DND-41 (cell line): Measurements from ENCODE around the gene MGAT4C.

ENCODE experiments used
- ATAC-seq: fragments of 200-7000 bp; cut with Tn5 transposase; 3 replicates; pipeline ENCODE4 v1.9.1; 2021; ENCODE audit warnings: low read depth; ENCODE audit not compliant: insufficient read depth
- DNase-seq: peaks from one replicate; pipeline ENCODE4 v3.0.0-alpha.2; 2020
- H2AFZ ChIP-seq: 2 replicates; pipeline ENCODE4 v1.6.0; 2012; ENCODE audit warnings: low read depth, low read length
- H3K27ac ChIP-seq: 2 replicates; pipeline ENCODE4 v1.5.1; 2012; ENCODE audit warnings: low read length, inconsistent platforms
- H3K27me3 ChIP-seq: fragments of 200-600 bp; sonication (generic); 2 replicates; pipeline ENCODE4 v1.6.0; 2012; ENCODE audit warnings: low read length, mild to moderate bottlenecking, inconsistent platforms; ENCODE audit not compliant: insufficient read depth, poor library complexity
- H3K36me3 ChIP-seq: 2 replicates; pipeline ENCODE4 v1.5.1; 2012; ENCODE audit warnings: low read length, inconsistent platforms; ENCODE audit not compliant: insufficient read depth
- H3K4me1 ChIP-seq: 2 replicates; pipeline ENCODE4 v1.5.1; 2012; ENCODE audit warnings: mild to moderate bottlenecking, low read length; ENCODE audit not compliant: insufficient read depth
- H3K4me2 ChIP-seq: 2 replicates; pipeline ENCODE4 v1.6.0; 2012; ENCODE audit warnings: mild to moderate bottlenecking, moderate library complexity, low read length, inconsistent platforms; ENCODE audit not compliant: insufficient read depth
- H3K4me3 ChIP-seq, 2 experiments: fragments of 200-600 bp in 1 of 2; shearing (Covaris generic) in 1 of 2; 2 replicates each; pipeline ENCODE4 v1.5.1; 2012 to 2016; ENCODE audit warnings: inconsistent platforms in 2 of 2, low read length in 2 of 2, mild to moderate bottlenecking in 2 of 2, low read depth in 1 of 2, moderate library complexity in 1 of 2
- H3K79me2 ChIP-seq: 2 replicates; pipeline ENCODE4 v1.6.0; 2012; ENCODE audit warnings: low read length, inconsistent platforms; ENCODE audit not compliant: insufficient read depth
- H3K9ac ChIP-seq: 2 replicates; pipeline ENCODE4 v1.6.0; 2012; ENCODE audit warnings: low read depth, mild to moderate bottlenecking, inconsistent platforms, low read length, moderate library complexity
- H3K9me3 ChIP-seq: 2 replicates; pipeline ENCODE4 v1.5.1; 2012; ENCODE audit warnings: low read length, moderate library complexity, mild to moderate bottlenecking, inconsistent platforms; ENCODE audit not compliant: insufficient read depth, severe bottlenecking
- H4K20me1 ChIP-seq: 2 replicates; pipeline ENCODE4 v1.6.0; 2012; ENCODE audit warnings: low read length; ENCODE audit not compliant: insufficient read depth
- EZH2 ChIP-seq: IDR thresholded peaks from 3 replicates; pipeline ENCODE4 v1.6.1; 2012; ENCODE audit warnings: borderline replicate concordance, low read depth, mild to moderate bottlenecking, moderate library complexity, low read length, inconsistent platforms; ENCODE audit not compliant: severe bottlenecking
- TF ChIP-seq, protein P1 (sequence below): IDR thresholded peaks from 2 replicates; pipeline ENCODE4 v1.5.1; 2012; ENCODE audit warnings: borderline replicate concordance, low read length, moderate library complexity, mild to moderate bottlenecking; ENCODE audit not compliant: poor library complexity, severe bottlenecking; ENCODE audit errors: extremely low read depth

Gene MGAT4C

DNA sequence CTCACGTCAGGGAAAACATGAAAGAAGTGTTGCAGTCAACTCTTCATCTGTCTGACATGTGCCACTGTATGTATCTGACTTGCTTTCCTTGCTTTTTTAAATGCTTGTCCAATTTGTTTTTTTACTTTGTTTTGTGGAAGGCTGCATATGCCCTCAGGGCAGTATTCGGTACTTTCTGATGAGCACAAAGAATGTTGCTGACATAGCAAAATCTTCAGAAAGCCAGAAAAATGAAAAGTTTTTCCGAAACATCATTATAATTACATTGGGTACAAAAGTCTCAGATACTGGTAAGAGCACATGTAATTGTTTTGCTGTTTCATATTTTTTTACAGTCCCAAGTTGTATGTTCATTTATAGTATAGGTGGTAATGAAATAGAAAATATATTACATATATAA, 237.8 kb downstream of the MGAT4C start:
- TF ChIP-seq, protein P1, sequence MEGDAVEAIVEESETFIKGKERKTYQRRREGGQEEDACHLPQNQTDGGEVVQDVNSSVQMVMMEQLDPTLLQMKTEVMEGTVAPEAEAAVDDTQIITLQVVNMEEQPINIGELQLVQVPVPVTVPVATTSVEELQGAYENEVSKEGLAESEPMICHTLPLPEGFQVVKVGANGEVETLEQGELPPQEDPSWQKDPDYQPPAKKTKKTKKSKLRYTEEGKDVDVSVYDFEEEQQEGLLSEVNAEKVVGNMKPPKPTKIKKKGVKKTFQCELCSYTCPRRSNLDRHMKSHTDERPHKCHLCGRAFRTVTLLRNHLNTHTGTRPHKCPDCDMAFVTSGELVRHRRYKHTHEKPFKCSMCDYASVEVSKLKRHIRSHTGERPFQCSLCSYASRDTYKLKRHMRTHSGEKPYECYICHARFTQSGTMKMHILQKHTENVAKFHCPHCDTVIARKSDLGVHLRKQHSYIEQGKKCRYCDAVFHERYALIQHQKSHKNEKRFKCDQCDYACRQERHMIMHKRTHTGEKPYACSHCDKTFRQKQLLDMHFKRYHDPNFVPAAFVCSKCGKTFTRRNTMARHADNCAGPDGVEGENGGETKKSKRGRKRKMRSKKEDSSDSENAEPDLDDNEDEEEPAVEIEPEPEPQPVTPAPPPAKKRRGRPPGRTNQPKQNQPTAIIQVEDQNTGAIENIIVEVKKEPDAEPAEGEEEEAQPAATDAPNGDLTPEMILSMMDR, result no peak
- no peak for TF ChIP-seq EZH2
- Histone ChIP-seq H3K4me3 (no peak overlapping the region), H3K79me2 (no peaks in the 10 kb centered on the region), H3K4me1 (no peaks in the 10 kb centered on the region), H3K4me2 (no peak overlapping the region), H2AFZ (no peak overlapping the region), H3K27ac (no peak overlapping the region), H3K27me3 (no peaks in the 10 kb centered on the region), H3K36me3 (no peaks in the 10 kb centered on the region), H3K9me3 (no peaks in the 10 kb centered on the region), H3K9ac (no peak overlapping the region), H4K20me1 (no peaks in the 10 kb centered on the region)
- ATAC-seq (no peak), DNase-seq (no peak)

DNA sequence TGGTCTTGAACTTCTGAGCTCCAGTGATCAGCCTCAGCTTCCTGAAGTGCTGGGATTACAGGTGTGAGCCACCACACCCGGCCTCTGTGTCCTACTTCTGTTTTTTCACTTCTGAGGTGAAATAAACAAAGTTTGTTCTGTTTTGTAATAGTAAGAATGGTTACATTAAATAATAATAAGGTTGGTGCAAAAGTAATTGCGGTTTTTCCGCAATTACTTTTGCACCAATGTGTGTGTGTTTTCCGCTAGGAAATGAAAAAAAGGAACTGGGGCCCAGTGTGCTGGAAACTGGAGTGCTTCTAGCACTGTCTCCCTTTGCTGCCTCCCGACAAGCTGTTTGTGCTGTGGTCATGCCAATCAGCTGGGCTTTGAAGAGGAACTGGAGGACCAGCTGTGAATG, 241.2 kb downstream of the MGAT4C start:
- H3K9me3 ChIP-seq, result no peaks in the 10 kb centered on the region
- TF ChIP-seq EZH2, result no peak
- TF ChIP-seq, protein P1, result no peak
- no peaks in the 10 kb centered on the region for H4K20me1 ChIP-seq
- no peaks in the 10 kb centered on the region for H3K36me3 ChIP-seq
- H2AFZ ChIP-seq, result no peak overlapping the region
- no peak overlapping the region for H3K9ac ChIP-seq
- no peaks in the 10 kb centered on the region for H3K27me3 ChIP-seq
- H3K4me1 ChIP-seq, result no peaks in the 10 kb centered on the region
- DNase-seq, result no peak
- no peaks in the 10 kb centered on the region for H3K79me2 ChIP-seq
- H3K27ac ChIP-seq, result no peak overlapping the region
- H3K4me3 ChIP-seq, result no peak overlapping the region
- no peak for ATAC-seq
- no peak overlapping the region for H3K4me2 ChIP-seq

DNA sequence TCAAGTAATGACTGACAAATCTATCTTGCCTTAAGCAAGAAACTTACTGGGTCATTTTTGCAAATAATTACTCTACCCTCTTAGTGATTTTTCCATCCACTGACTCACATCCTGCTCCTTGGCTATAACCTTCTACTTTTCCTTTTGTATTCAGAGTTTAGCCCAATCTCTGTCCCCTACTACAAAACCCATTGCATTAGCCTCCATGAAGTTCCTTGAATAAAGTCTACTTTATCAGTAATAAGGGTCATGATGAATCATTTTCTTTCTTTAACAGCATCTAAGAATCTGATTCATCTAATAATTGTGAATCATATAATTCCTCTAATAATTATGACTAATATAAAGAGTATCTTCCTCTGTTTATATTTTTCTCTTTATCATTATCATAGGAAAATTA, 249.5 kb downstream of the MGAT4C start:
- no peaks in the 10 kb centered on the region for H3K27me3 ChIP-seq
- ATAC-seq, result no peak
- no peak overlapping the region for H2AFZ ChIP-seq
- no peak overlapping the region for H3K4me3 ChIP-seq
- H3K4me1 ChIP-seq, result no peaks in the 10 kb centered on the region
- no peaks in the 10 kb centered on the region for H4K20me1 ChIP-seq
- no peaks in the 10 kb centered on the region for H3K36me3 ChIP-seq
- no peaks in the 10 kb centered on the region for H3K9me3 ChIP-seq
- H3K79me2 ChIP-seq, result no peaks in the 10 kb centered on the region
- H3K9ac ChIP-seq, result no peak overlapping the region
- TF ChIP-seq, protein P1, result no peak
- no peak for TF ChIP-seq EZH2
- H3K27ac ChIP-seq, result no peak overlapping the region
- no peak for DNase-seq
- no peak overlapping the region for H3K4me2 ChIP-seq

DNA sequence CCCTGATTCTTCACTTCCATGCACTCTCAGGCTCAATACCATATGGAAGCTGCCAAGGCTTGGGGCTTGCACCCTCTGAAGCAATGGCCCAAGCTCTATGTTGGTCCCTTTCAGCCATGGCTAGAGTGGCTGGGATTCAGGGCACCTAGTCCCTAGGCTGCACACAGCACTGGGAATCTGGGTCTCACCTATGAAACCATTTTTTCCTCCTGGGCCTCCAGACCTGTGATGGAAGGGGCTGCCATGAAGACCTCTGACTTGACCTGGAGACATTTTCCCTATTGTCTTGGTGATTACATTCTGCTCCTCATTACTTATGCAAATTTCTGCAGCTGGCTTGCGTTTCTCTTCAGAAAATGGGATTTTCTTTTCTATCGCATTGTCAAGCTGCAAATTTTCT, 258.1 kb downstream of the MGAT4C start:
- H3K27ac ChIP-seq, result no peak overlapping the region
- no peaks in the 10 kb centered on the region for H3K27me3 ChIP-seq
- H3K9me3 ChIP-seq, result peaks cover 6% of the 10 kb centered on the region
- TF ChIP-seq, protein P1, result no peak
- no peak for TF ChIP-seq EZH2
- H3K9ac ChIP-seq, result no peak overlapping the region
- no peaks in the 10 kb centered on the region for H3K36me3 ChIP-seq
- ATAC-seq (no peak), DNase-seq (no peak)
- H4K20me1 ChIP-seq, result no peaks in the 10 kb centered on the region
- H2AFZ ChIP-seq, result no peak overlapping the region
- H3K4me2 ChIP-seq, result no peak overlapping the region
- no peak overlapping the region for H3K4me3 ChIP-seq
- no peaks in the 10 kb centered on the region for H3K79me2 ChIP-seq
- H3K4me1 ChIP-seq, result no peaks in the 10 kb centered on the region
